Left cardiac atrium (tissue), 2 donors: Measurements from ENCODE around the gene EDDM13. TPM values are rescaled to one million over a fixed set of nuclear protein-coding genes. Genes with fewer than 3 reads are reported as not detected.

Experiments
- total RNA-seq, 2 donors: library from RNA; stranded (reverse); fragmentation: NEBNext Ultra II Directional; extraction: Animal tissue kit (Norgen Biotek cat#: 25700); gene quantifications; one replicate each; pipeline ENCODE4 v1.2.1, GENCODE V29; 2021
- donor health status: DM: no; HTN: yes; CAD: no; lungs with severe emphysema.
- donor health status: DM: yes; HTN: yes; CAD: no.

EDDM13 gene
- total RNA-seq, 2 donors from 2014 or later = not detected

Other genes starting within 250 kb of the EDDM13 start
- 10 to 100 TPM; 27.5 to 37.9 TPM for gene ZNF787, start 151.5 kb upstream of the EDDM13 start, total RNA-seq
- gene ZNF444, start 131.5 kb upstream of the EDDM13 start, total RNA-seq = 10 to 100 TPM; 18.3 to 20.8 TPM
- not detected for gene GALP, start 96.7 kb upstream of the EDDM13 start, total RNA-seq
- not detected for gene ZSCAN5B, start 75.0 kb upstream of the EDDM13 start, total RNA-seq
- not detected for gene ZSCAN5C, start 70.5 kb upstream of the EDDM13 start, total RNA-seq
- gene ZSCAN5A, start 42.1 kb downstream of the EDDM13 start, total RNA-seq = 10 to 100 TPM; 16.4 to 18.4 TPM
- gene ZNF582, start 120.8 kb downstream of the EDDM13 start, total RNA-seq = 1 to 10 TPM; 4.0 to 4.4 TPM
- gene ZNF583, start 131.6 kb downstream of the EDDM13 start, total RNA-seq = 1 to 10 TPM; 5.0 to 6.2 TPM
- 1 to 10 TPM; 4.0 to 4.9 TPM for gene ZNF667, start 204.6 kb downstream of the EDDM13 start, total RNA-seq
- 1 to 10 TPM; 4.7 to 5.4 TPM for gene ZNF471, start 235.1 kb downstream of the EDDM13 start, total RNA-seq